Esophagus mucosa (tissue), 1 donor: ENCODE data around the gene CHID1. TPM values are rescaled to one million over a fixed set of nuclear protein-coding genes. Genes with fewer than 3 reads are reported as not detected.
A peak's percentile ranks its signal among the peaks of the same experiment; 100 is the strongest.

Experiments
- ATAC-seq: fragments of 200-7000 bp; cut with Tn5 transposase; one replicate; pipeline ENCODE4 v1.9.1; 2020
- total RNA-seq: library from RNA; stranded (reverse); gene quantifications from one replicate; pipeline ENCODE4 v1.2.4, GENCODE V29; 2023
- donor health status: DM: yes; HTN: yes; CAD: no.

The CHID1 gene
- total RNA-seq, 1 donor from 2014 or later: 56.6 TPM

GRCh38 chr11:833849-834311, 76.7 kb downstream of the CHID1 start:
- no peak for ATAC-seq

- peak; percentile 18 for ATAC-seq
Observed at GRCh38 chr11:833114-833791, 77.4 kb downstream of the CHID1 start.

DNA sequence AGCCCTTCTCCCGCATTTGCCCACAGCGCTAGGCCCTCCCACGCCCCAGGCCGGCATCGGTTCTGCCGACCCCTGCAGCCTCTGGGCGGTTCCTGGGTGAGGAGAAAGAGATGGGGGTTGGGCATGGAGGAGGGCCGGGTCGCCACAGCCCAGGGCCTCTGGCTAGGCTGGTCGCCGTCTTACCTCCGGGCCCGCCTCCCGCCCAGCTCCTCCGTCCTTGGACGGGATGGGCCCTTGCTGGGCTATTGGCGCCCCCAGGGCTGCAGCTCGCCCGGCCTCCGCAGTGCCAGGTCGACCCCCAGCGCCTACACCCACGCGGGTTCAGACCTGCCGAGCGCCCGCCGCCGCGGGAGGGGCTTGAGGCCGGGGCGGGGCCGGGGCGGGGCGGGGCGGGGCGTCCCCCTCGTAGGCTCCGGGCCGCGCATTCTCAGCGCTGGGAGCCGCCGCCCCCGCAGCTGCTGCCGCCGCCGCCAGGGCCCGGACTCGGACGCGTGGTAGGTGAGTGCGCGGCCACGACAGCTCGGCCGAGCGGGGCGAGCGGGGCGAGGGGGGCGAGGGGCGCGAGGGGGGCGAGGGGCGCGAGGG, 78.0 kb downstream of the CHID1 start, which contains the start of gene CD151:
Gene CD151 (plus strand): TSS at position 424 of the 585 bp plus-strand sequence. CDS start 3,118 bp downstream, outside the sequence.
- ATAC-seq: peak; percentile 6

- ATAC-seq: no peak
Observed at GRCh38 chr11:831961-832528, 78.6 kb downstream of the CHID1 start.

DNA sequence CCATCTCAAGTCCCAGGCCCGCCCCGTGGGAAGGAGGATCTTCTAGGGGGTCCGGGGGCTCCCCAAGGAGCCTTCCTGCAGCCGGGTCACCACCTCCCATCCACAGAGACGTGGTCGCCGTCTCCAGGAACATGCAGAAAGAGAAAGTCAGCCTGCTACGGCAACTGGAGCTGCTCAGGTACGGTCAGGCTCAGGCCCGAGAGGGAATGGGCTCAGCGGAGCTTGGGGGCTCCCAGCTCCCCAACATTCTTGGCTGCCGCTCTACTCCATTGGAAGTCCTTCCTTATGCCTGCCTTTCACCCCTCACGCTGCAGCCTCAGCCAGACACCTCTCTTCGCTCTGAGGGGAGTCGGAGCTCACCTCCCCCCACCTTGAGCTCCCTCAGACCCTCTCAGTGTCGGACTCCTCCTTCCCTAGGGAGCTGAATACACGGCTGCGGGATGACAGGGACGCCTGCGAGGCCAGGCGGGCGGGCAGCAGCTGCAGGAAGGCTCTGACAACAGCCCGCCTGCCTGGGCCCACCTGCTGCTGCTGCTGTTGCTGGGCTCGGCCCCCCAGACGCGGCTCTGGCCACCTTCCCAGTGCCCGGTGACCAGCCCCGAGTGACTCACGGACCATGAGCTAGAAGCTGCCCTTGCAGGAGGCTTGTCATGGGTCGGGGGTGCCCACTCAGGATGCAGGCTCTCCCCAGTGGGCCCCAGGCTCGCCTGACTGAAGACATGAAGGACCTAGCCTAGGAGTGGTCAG, 79.3 kb downstream of the CHID1 start:
- no peak for ATAC-seq

- ATAC-seq: peak; percentile 7
Observed at GRCh38 chr11:830295-831117, 80.1 kb downstream of the CHID1 start.

- no peak for ATAC-seq
Observed at GRCh38 chr11:829847-830294, 80.7 kb downstream of the CHID1 start.

GRCh38 chr11:829176-829846, 81.3 kb downstream of the CHID1 start:
- ATAC-seq: peak; percentile 15

DNA sequence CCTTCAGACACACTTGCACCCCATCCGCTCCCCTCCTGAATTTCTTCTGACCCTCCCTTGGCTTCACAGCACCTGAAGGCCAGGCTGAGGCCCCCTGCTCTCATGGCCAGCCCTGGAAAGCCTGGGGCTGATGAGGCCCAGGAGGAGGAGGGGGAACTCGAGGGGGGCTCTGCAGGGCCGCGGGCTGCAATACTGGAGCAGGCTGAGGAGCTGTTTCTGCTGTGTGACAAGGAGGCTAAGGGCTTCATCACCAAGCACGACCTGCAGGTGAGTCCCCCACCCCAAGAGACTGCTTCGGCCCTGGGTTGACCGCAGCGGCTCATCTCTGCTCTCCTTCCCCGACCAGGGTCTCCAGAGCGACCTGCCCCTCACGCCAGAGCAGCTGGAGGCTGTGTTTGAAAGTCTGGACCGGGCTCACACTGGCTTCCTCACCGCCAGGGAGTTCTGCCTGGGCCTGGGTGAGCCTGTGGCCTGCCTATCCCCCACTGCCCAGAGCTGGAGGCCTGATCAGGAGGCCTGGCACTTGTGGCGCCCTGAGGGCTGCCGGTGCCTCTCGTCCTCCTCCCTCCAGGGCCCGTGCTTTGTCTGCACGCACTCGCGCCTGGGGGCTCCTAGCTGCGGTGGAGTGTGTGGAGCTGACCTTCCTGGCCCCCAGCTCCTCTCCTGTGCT, 82.0 kb downstream of the CHID1 start:
- no peak for ATAC-seq

- ATAC-seq: no peak
Observed at GRCh38 chr11:827897-828192, 82.8 kb downstream of the CHID1 start, which contains the start of gene CRACR2B. Gene CRACR2B, plus strand, starts transcription at chr11:827919. Its CDS starts 689 bp downstream, at chr11:828608.

DNA sequence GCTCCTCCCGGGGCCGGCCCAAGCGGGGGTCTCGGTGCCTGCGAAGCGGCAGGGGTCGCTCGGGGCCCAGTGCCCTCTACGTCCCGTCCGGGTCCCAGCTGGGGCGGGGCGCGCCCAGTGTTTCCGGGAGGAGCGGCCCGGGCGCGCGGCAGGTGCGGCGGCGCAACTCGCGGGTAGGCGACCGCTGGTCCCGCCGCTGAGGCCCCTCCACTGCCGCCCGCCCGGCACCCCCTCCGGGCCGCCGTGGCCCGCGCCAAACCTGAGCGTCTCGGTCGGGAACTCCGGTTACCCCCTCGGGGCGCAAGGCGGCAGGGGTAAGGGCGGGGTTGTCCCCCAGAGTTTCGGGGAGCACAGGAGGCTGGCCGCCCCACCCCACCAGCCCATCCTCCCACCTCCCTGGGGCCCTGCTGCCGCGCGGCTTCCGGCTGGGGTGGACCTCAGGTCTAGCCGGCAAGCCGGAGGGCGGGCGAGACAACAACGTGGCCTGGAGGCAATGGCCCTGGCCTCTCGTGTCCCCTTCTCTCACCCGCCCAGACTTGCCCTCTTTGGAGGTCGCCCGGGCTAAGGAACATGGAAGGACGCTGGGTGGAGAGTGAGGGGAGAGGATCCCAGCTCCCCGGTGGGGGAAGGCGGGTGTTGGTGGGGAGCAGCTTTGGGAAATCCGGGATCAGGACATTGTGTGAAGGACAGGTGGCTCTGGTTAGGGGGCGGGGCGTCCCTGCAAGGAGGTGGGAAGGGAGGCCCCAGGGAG, 83.3 kb downstream of the CHID1 start:
- ATAC-seq: peak; percentile 1

- ATAC-seq: no peak
Observed at GRCh38 chr11:826836-827145, 83.8 kb downstream of the CHID1 start.

DNA sequence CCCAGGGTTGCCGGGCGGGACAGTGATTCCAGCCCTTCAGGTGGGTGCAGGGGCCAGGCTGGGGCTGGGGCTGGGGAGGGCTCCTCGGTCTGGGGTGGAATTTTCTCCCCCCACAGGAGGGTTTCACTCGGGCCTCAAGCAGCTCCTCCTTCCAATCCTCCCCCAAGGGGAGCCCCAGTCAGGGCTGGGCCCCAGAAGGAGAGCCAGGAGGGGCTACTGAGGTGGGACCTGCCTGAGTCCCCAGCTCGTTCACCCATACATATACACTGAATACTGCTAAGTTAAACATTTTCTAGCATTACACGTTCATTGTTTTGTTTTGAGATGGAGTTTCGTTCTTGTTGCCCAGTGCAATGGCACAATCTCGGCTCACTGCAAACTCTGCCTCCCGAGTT, 84.4 kb downstream of the CHID1 start:
- ATAC-seq: no peak

DNA sequence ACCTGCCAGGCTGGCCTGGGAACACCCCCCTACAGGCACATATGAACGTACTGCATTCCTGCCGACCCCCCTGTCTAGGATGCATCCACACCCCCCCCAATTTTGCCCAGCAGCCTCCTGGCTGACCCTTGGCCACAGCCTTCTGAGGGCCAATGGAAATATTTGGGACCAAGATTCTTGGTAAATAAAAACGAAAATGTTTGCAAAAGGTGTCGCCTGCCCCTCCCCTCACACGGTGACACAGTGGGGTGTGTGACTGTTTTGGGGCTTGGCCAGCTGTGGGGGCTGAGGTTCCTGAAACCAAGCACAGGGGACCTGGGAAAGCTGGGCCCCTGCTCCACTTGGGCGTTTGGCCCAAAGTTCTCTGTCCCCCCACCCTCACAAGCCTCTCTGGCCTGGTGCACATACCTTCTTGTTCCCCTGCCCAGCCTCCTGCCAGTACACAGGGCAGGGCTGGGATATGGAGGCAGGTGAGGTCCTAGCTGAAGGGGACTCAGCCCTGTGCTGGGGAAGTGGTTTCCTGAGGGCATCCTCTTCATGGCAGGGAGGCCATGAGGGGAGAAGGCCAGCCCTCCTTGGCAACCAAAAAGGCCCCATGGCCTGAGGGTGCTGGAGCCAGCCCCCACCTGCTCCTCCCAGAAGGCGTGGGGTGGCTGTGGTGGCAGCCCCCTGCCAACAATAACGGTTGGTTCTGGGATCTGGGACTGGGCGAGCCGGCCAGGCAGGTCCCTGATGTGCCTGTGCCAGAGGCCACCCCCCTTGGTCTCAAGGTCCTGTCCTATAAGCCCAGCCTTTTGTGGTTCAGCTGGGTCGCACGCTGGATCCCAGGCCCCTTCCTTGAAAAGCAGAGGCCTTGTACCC, 85.0 kb downstream of the CHID1 start:
- no peak for ATAC-seq

DNA sequence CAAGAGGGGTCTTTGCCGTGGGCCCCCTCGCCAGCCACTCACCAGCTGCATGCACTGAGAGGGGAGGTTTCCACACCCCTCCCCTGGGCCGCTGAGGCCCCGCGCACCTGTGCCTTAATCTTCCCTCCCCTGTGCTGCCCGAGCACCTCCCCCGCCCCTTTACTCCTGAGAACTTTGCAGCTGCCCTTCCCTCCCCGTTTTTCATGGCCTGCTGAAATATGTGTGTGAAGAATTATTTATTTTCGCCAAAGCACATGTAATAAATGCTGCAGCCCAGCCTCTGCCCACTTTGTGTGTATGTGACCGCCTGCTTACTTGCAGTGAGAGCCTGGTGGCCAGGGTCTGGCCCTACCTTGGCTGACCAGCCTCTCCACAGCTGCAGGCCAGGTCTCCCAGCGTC, 85.7 kb downstream of the CHID1 start:
- no peak for ATAC-seq

DNA sequence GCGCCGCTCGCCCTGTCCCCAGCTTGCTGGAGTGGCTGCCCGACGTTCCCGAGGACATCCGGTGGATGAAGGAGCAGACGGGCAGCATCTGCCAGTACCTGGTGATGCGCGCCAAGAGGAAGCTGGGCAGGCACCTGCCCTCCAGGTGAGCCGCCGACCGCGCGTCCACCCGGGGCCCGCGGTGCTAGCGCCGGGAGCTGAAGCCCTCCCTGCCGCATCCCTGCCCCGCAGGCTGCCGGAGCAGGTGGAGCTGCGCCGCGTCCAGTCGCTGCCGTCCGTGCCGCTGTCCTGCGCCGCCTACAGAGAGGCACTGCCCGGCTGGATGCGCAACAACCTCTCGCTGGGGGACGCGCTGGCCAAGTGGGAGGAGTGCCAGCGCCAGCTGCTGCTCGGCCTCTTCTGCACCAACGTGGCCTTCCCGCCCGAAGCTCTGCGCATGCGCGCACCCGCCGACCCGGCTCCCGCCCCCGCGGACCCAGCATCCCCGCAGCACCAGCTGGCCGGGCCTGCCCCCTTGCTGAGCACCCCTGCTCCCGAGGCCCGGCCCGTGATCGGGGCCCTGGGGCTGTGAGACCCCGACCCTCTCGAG, 86.2 kb downstream of the CHID1 start:
- ATAC-seq: no peak

DNA sequence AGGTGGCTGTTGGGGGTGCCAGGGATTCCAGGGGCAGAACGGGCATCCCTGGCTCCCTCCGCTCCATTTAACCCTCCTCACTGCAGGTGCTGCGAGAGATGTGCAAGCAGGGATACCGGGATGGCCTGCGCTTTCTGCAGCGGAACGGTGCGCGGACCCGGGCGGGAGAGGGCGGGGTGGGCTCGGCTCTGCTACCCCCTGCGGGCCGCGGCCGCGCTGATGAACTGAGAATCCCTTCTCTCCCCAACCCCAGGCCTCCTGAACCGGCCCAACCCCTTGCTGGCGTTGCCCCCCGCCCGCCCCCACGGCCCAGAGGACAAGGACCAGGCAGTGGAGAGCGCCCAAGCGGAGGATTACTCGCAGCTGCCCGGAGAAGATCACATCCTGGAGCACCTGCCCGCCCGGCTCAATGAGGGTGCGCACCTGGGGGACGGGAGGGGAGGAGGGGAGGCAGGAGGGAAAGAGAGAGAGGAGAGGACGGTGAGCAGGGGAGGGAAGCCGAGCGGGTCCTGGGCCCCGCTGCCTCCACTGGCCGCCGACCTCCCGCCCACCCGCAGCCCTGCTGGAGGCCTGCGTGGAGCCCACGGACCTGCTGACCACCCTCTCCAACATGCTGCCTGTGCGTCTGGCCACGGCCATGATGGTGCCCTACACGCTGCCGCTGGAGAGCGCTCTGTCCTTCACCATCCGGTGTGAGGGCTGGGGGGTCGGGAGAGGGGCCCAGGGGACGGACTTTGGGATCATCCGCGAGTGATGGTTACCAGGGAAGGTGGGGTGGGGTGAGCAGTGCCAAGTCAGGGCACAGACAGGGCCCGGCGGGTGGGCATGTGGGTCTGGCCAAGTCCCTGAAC, 86.9 kb downstream of the CHID1 start:
- no peak for ATAC-seq
